Activated T-cell treated with anti-CD3 and anti-CD28 coated beads, Interleukin-2, amount 50 U/mL, for 72 hours (primary cell): Measurements from ENCODE around the gene LRIG2. TPM values are rescaled to one million over a fixed set of nuclear protein-coding genes. Genes with fewer than 3 reads are reported as not detected.
A peak's percentile ranks its signal among the peaks of the same experiment; 100 is the strongest.
"Not testable (repeated sequence)": the region's sequence is repeated elsewhere in the genome, so short reads cannot be mapped to it uniquely, and the experiment has no call there.

Source experiments
- ATAC-seq, 2 donors: fragments of 150-1000 bp; cut with Tn5 transposase; replicated peaks in 1 of 2; 2 replicates each; pipeline ENCODE4 v1.10.0; 2021; ENCODE audit warnings: moderate library complexity in 2 of 2, mild to moderate bottlenecking in 1 of 2
- DNase-seq, 2 donors: peaks; one replicate each; pipeline ENCODE4 v3.0.0; 2021 to 2022; ENCODE audit warnings: mixed read lengths in 1 of 2
- H3K27ac Mint-ChIP-seq: one replicate; pipeline ENCODE4 v1.8.0; 2022; ENCODE audit warnings: mild to moderate bottlenecking, moderate library complexity, mixed read lengths
- H3K27me3 Mint-ChIP-seq: one replicate; pipeline ENCODE4 v1.8.0; 2022; ENCODE audit warnings: low read depth, mixed read lengths
- H3K36me3 Mint-ChIP-seq, 2 donors: one replicate each; pipeline ENCODE4 v1.8.0; 2022; ENCODE audit warnings: mixed read lengths in 2 of 2, mild to moderate bottlenecking in 1 of 2; ENCODE audit not compliant: insufficient read depth in 2 of 2
- H3K4me1 Mint-ChIP-seq: one replicate; pipeline ENCODE4 v1.8.0; 2022; ENCODE audit warnings: low read depth, mixed read lengths
- H3K4me3 Mint-ChIP-seq, 2 donors: one replicate each; pipeline ENCODE4 v1.8.0; 2022; ENCODE audit warnings: mild to moderate bottlenecking in 2 of 2, mixed read lengths in 2 of 2, moderate library complexity in 2 of 2
- H3K9me3 Mint-ChIP-seq, 2 donors: one replicate each; pipeline ENCODE4 v1.8.0; 2022; ENCODE audit warnings: mixed read lengths in 2 of 2
- total RNA-seq, 2 donors: library from RNA; stranded (reverse); gene quantifications; one replicate each; pipeline ENCODE4 v1.2.3, GENCODE V29; 2022

Gene LRIG2
- total RNA-seq, 2 donors from 2014 or later = 11.5 to 14.7 TPM

GRCh38 chr1:113042285-113043143, 30.5 kb upstream of the LRIG2 start:
- peaks cover 0 to 3% of the 10 kb centered on the region in 2 donors for H3K36me3 Mint-ChIP-seq
- DNase-seq (peak; percentile 29 to 38), ATAC-seq (peak; percentile 51 to 52)
- peak overlapping the region in 1 of 2 donors; percentile 17 for H3K4me3 Mint-ChIP-seq
- H3K27ac Mint-ChIP-seq = peak overlapping the region; percentile 69
- H3K27me3 Mint-ChIP-seq = no peaks in the 10 kb centered on the region
- H3K9me3 Mint-ChIP-seq = no peaks in the 10 kb centered on the region
- H3K4me1 Mint-ChIP-seq = peaks cover 29% of the 10 kb centered on the region

GRCh38 chr1:113043144-113043488, 29.9 kb upstream of the LRIG2 start:
- ATAC-seq = not testable (repeated sequence)
- peaks cover 29% of the 10 kb centered on the region for H3K4me1 Mint-ChIP-seq

GRCh38 chr1:113046569-113046968, 26.4 kb upstream of the LRIG2 start:
- peak; percentile 37 to 45 for ATAC-seq
- H3K27ac Mint-ChIP-seq = peak overlapping the region; percentile 30
- peaks cover 35% of the 10 kb centered on the region for H3K4me1 Mint-ChIP-seq
- peak in 1 of 2 donors; percentile 3 for DNase-seq
- no peaks in the 10 kb centered on the region for H3K9me3 Mint-ChIP-seq
- H3K36me3 Mint-ChIP-seq = peaks cover 0 to 3% of the 10 kb centered on the region in 2 donors
- no peaks in the 10 kb centered on the region for H3K27me3 Mint-ChIP-seq
- peak overlapping the region in 1 of 2 donors; percentile 45 for H3K4me3 Mint-ChIP-seq

More at GRCh38 chr1:113043144-113043488, 29.9 kb upstream of the LRIG2 start:
- H3K4me3 Mint-ChIP-seq, DNase-seq, H3K27ac Mint-ChIP-seq, H3K9me3 Mint-ChIP-seq, H3K36me3 Mint-ChIP-seq, H3K27me3 Mint-ChIP-seq: not testable (repeated sequence)

GRCh38 chr1:113048064-113048463, 24.9 kb upstream of the LRIG2 start:
- Mint-ChIP-seq H3K9me3 (no peaks in the 10 kb centered on the region), H3K36me3 (peaks cover 0 to 3% of the 10 kb centered on the region in 2 donors)
- no peak for ATAC-seq

GRCh38 chr1:113053344-113054126, 19.5 kb upstream of the LRIG2 start:
- DNase-seq (no peak), ATAC-seq (no peak)
- Mint-ChIP-seq H3K27me3 (no peaks in the 10 kb centered on the region), H3K4me3 (no peak overlapping the region), H3K36me3 (no peaks in the 10 kb centered on the region), H3K4me1 (peaks cover 11% of the 10 kb centered on the region), H3K9me3 (no peaks in the 10 kb centered on the region), H3K27ac (no peak overlapping the region)

More at GRCh38 chr1:113048064-113048463, 24.9 kb upstream of the LRIG2 start:
- Mint-ChIP-seq H3K27me3 (no peaks in the 10 kb centered on the region), H3K4me1 (peaks cover 23% of the 10 kb centered on the region), H3K4me3 (no peak overlapping the region), H3K27ac (no peak overlapping the region)
- DNase-seq = no peak

- DNase-seq = no peak
- H3K27ac Mint-ChIP-seq = no peak overlapping the region
- peaks cover 11% of the 10 kb centered on the region for H3K4me1 Mint-ChIP-seq
- no peak overlapping the region for H3K4me3 Mint-ChIP-seq
- H3K27me3 Mint-ChIP-seq = no peaks in the 10 kb centered on the region
- no peak for ATAC-seq
- no peaks in the 10 kb centered on the region for H3K36me3 Mint-ChIP-seq
- no peaks in the 10 kb centered on the region for H3K9me3 Mint-ChIP-seq
Measured at GRCh38 chr1:113055570-113055969, 17.4 kb upstream of the LRIG2 start.

GRCh38 chr1:113057006-113057405, 16.0 kb upstream of the LRIG2 start:
- H3K27ac Mint-ChIP-seq = no peak overlapping the region
- H3K4me3 Mint-ChIP-seq = no peak overlapping the region
- H3K27me3 Mint-ChIP-seq = no peaks in the 10 kb centered on the region
- H3K9me3 Mint-ChIP-seq = no peaks in the 10 kb centered on the region
- ATAC-seq (no peak), DNase-seq (no peak)
- H3K36me3 Mint-ChIP-seq = no peaks in the 10 kb centered on the region
- H3K4me1 Mint-ChIP-seq = peaks cover 6% of the 10 kb centered on the region

- no peaks in the 10 kb centered on the region for H3K9me3 Mint-ChIP-seq
- DNase-seq (no peak), ATAC-seq (no peak)
- no peaks in the 10 kb centered on the region for H3K36me3 Mint-ChIP-seq
- no peak overlapping the region for H3K4me3 Mint-ChIP-seq
- H3K27ac Mint-ChIP-seq = no peak overlapping the region
- no peaks in the 10 kb centered on the region for H3K27me3 Mint-ChIP-seq
- H3K4me1 Mint-ChIP-seq = peaks cover 6% of the 10 kb centered on the region
Measured at GRCh38 chr1:113058941-113059706, 13.9 kb upstream of the LRIG2 start.

- H3K27ac Mint-ChIP-seq, H3K4me1 Mint-ChIP-seq, H3K36me3 Mint-ChIP-seq, H3K4me3 Mint-ChIP-seq, H3K9me3 Mint-ChIP-seq, H3K27me3 Mint-ChIP-seq, DNase-seq, ATAC-seq: not testable (repeated sequence)
Measured at GRCh38 chr1:113063456-113063855, 9.5 kb upstream of the LRIG2 start.

GRCh38 chr1:113072141-113072756, 749 bp upstream of the LRIG2 start:
- H3K4me3 Mint-ChIP-seq = peak overlapping the region; percentile 99 to 100
- H3K4me1 Mint-ChIP-seq = peaks cover 33% of the 10 kb centered on the region
- no peaks in the 10 kb centered on the region for H3K9me3 Mint-ChIP-seq
- H3K27ac Mint-ChIP-seq = peak overlapping the region; percentile 97
- H3K27me3 Mint-ChIP-seq = no peaks in the 10 kb centered on the region
- H3K36me3 Mint-ChIP-seq = peaks cover 0 to 7% of the 10 kb centered on the region in 2 donors
- no peak for DNase-seq
- no peak for ATAC-seq

- Mint-ChIP-seq H3K4me3 (peak overlapping the region; percentile 99 to 100), H3K4me1 (peaks cover 33% of the 10 kb centered on the region), H3K27me3 (no peaks in the 10 kb centered on the region), H3K9me3 (no peaks in the 10 kb centered on the region), H3K27ac (peak overlapping the region; percentile 97), H3K36me3 (peaks cover 3 to 14% of the 10 kb centered on the region in 2 donors)
- no peak for DNase-seq
- peak; percentile 12 to 28 for ATAC-seq
Measured at GRCh38 chr1:113073479-113073950, 517 bp downstream of the LRIG2 start.

- Mint-ChIP-seq H3K4me1 (peaks cover 33% of the 10 kb centered on the region), H3K4me3 (peak overlapping the region; percentile 99 to 100), H3K27me3 (no peaks in the 10 kb centered on the region), H3K9me3 (no peaks in the 10 kb centered on the region), H3K27ac (peak overlapping the region; percentile 97), H3K36me3 (peaks cover 3 to 17% of the 10 kb centered on the region in 2 donors)
- DNase-seq (no peak), ATAC-seq (no peak)
Measured at GRCh38 chr1:113074237-113074636, 1.2 kb downstream of the LRIG2 start.
